K562 (cell line): ENCODE results near the gene SLC38A10. TPM values are rescaled to one million over a fixed set of nuclear protein-coding genes. Genes with fewer than 3 reads are reported as not detected.

Experiments used
- BACH1 ChIP-seq: fragments of 200-800 bp; sonication (Bioruptor generic); IDR thresholded peaks from 2 replicates; pipeline ENCODE4 v1.6.1; 2016; ENCODE audit warnings: missing genetic modification characterization, missing compliant biosample characterization
- CREB1 ChIP-seq, 2 experiments: sonication (generic) in 1 of 2; formaldehyde crosslinking in 1 of 2; IDR thresholded peaks; 2 replicates each; pipeline versions ENCODE4 v1.6.1 to v1.8.0; 2012 to 2022; ENCODE audit warnings: inconsistent platforms in 1 of 2, mild to moderate bottlenecking in 1 of 2, missing genetic modification reagents in 1 of 2, moderate library complexity in 1 of 2
- EGR1 ChIP-seq: fragments of 450-650 bp; conservative IDR thresholded peaks from 2 replicates; pipeline ENCODE4 v1.6.1; 2017; ENCODE audit warnings: mild to moderate bottlenecking
- ELF1 ChIP-seq: fragments of 200-800 bp; sonication (Bioruptor generic); IDR thresholded peaks from 2 replicates; pipeline ENCODE4 v1.6.1; 2016; ENCODE audit warnings: missing genetic modification characterization, missing compliant biosample characterization
- ETV1 ChIP-seq: fragments of 450-650 bp; conservative IDR thresholded peaks from 2 replicates; pipeline ENCODE4 v1.6.1; 2016; ENCODE audit warnings: missing genetic modification characterization, control low read depth, low read depth, missing compliant biosample characterization
- EWSR1 ChIP-seq: fragments of 450-650 bp; IDR thresholded peaks from 2 replicates; pipeline ENCODE4 v1.6.1; 2018; ENCODE audit warnings: borderline replicate concordance, mild to moderate bottlenecking, low read depth, moderate library complexity; ENCODE audit not compliant: partially characterized antibody
- FUS ChIP-seq: fragments of 200-400 bp; formaldehyde crosslinking; optimal IDR thresholded peaks from 2 replicates; pipeline ENCODE3; 2017; ENCODE audit warnings: low read depth, low read length
- GTF2F1 ChIP-seq: IDR thresholded peaks from 2 replicates; pipeline ENCODE4 v1.6.1; 2011; ENCODE audit warnings: low read depth, low read length, improper control_type of control experiment
- KLF6 ChIP-seq: fragments of 250-450 bp; sonication (Bioruptor Pico); IDR thresholded peaks from 2 replicates; pipeline ENCODE4 v1.4.0; 2020; ENCODE audit warnings: mild to moderate bottlenecking, moderate library complexity, borderline replicate concordance
- MAFK ChIP-seq: IDR thresholded peaks from 2 replicates; pipeline ENCODE4 v1.6.1; 2011; ENCODE audit warnings: low read length, improper control_type of control experiment
- SIX5 ChIP-seq, 2 experiments: IDR thresholded peaks; 2 replicates each; pipeline ENCODE4 v1.6.1; 2011; ENCODE audit warnings: low read length in 2 of 2, borderline replicate concordance in 1 of 2, low read depth in 1 of 2, mild to moderate bottlenecking in 1 of 2, moderate library complexity in 1 of 2; ENCODE audit not compliant: insufficient read depth in 1 of 2
- TOE1 ChIP-seq, 2 experiments: fragments of 450-650 bp in 1 of 2; sonication (generic) in 1 of 2; formaldehyde crosslinking in 1 of 2; IDR thresholded peaks; 2 replicates each; pipeline versions ENCODE4 v1.7.1 to v1.8.0; 2016 to 2022; ENCODE audit warnings: borderline replicate concordance in 2 of 2, mild to moderate bottlenecking in 2 of 2, antibody characterized with exemption in 1 of 2, inconsistent platforms in 1 of 2, low read depth in 1 of 2, missing genetic modification reagents in 1 of 2, moderate library complexity in 1 of 2
- U2AF2 ChIP-seq: fragments of 200-400 bp; formaldehyde crosslinking; optimal IDR thresholded peaks from 2 replicates; pipeline ENCODE3; 2017; ENCODE audit warnings: low read depth, mild to moderate bottlenecking, low read length
- ZNF121 ChIP-seq: sonication (generic); formaldehyde crosslinking; conservative IDR thresholded peaks from 2 replicates; pipeline ENCODE4 v1.8.0; 2022; ENCODE audit warnings: missing genetic modification reagents
- ZNF766 ChIP-seq: fragments of 200-800 bp; sonication (Bioruptor generic); conservative IDR thresholded peaks from 2 replicates; pipeline ENCODE4 v1.6.1; 2016; ENCODE audit warnings: missing genetic modification characterization, missing compliant biosample characterization
- ZNF77 ChIP-seq: fragments of 250-450 bp; sonication (Bioruptor Pico); IDR thresholded peaks from 2 replicates; pipeline ENCODE4 v1.5.0; 2020
- ZNF785 ChIP-seq: fragments of 250-450 bp; sonication (Bioruptor Pico); IDR thresholded peaks from 2 replicates; pipeline ENCODE4 v1.4.0; 2020; ENCODE audit warnings: mild to moderate bottlenecking
- polyA plus RNA-seq, 8 experiments: library from polyadenylated mRNA; depleted of rRNA in 4 of 8; stranded (reverse) in 5 of 8; unstranded in 3 of 8; fragments of >200 nt; fragmentation: Nextera tagmentation in 2 of 8; fragmentation: Illumina TruSeq in 1 of 8; extraction: Ambion mirVana in 2 of 8; extraction: Trizol in 1 of 8; gene quantifications; 2 replicates each; pipeline versions ENCODE4 v1.2.1 to v1.2.3, GENCODE V29; 2011 to 2014; ENCODE audit warnings: inconsistent platforms in 1 of 8, missing spikeins in 1 of 8
- total RNA-seq, 7 experiments: library from RNA; depleted of rRNA in 6 of 7; stranded (reverse); fragments of >200 nt in 6 of 7; fragmentation: Illumina TruSeq in 2 of 7; extraction: Trizol in 2 of 7; gene quantifications; 2 replicates each; pipeline versions ENCODE4 v1.2.1 to v1.2.3, GENCODE V29; 2011 to 2021; ENCODE audit warnings: low replicate concordance in 1 of 7
- TF ChIP-seq, protein P1 (sequence below): fragments of 450-650 bp; IDR thresholded peaks from 2 replicates; pipeline ENCODE4 v1.6.1; 2014; ENCODE audit warnings: low read depth, mild to moderate bottlenecking, moderate library complexity, borderline replicate concordance
- TF ChIP-seq, protein P2 (sequence below): IDR thresholded peaks from 3 replicates; pipeline ENCODE4 v1.6.1; 2011; ENCODE audit warnings: borderline replicate concordance, mild to moderate bottlenecking; ENCODE audit not compliant: insufficient read length, insufficient read depth
- TF ChIP-seq, protein P3 (sequence below), 2 experiments: IDR thresholded peaks; 2 replicates each; pipeline ENCODE4 v1.6.1; 2012; ENCODE audit warnings: improper control_type of control experiment in 2 of 2, low read depth in 2 of 2, low read length in 2 of 2, borderline replicate concordance in 1 of 2
- TF ChIP-seq, protein P4 (sequence below): sonication (generic); formaldehyde crosslinking; IDR thresholded peaks from 2 replicates; pipeline ENCODE4 v1.8.0; 2022; ENCODE audit warnings: mild to moderate bottlenecking, missing genetic modification reagents

SLC38A10 gene
- total and polyA plus RNA-seq, 9 of the 15 experiments (the other 6 are each of a cell fraction or from before 2014, with no cell fraction given) = 0.45 to 54.2 (median 13.8) TPM

DNA sequence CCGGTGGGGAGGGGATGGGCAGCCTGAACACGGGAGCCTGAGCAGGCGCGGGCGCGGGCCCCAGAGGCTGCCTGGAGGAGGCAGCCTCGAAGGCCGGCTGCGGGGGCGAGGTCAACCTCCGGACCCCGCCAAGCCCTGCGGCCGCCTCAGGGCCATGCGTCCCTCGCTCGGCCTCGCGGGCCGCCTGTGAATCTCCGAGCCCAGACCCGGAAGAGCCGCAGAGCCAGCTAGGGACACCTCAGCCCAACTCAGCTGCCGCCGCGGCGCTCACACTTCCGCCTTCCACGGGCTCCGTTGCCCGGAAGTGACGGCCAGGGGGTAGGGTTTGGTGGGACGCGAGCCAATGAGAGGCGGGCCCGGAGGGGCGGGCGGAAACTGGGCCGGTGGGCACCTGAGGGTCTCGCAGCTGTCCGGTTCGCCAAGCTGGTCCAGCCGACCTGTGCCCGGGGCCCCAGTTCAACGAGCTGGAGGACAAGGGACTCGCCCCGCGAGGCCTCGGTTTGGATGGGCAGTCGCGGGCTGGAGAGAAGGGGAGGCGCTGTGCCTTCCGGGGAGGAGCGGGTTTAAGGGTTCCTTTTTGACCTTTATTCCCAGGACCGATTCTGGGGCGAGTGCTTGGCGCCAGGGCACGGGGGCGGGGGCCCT lies at the start of gene SLC38A10 (continued):
- TF ChIP-seq, protein P1, sequence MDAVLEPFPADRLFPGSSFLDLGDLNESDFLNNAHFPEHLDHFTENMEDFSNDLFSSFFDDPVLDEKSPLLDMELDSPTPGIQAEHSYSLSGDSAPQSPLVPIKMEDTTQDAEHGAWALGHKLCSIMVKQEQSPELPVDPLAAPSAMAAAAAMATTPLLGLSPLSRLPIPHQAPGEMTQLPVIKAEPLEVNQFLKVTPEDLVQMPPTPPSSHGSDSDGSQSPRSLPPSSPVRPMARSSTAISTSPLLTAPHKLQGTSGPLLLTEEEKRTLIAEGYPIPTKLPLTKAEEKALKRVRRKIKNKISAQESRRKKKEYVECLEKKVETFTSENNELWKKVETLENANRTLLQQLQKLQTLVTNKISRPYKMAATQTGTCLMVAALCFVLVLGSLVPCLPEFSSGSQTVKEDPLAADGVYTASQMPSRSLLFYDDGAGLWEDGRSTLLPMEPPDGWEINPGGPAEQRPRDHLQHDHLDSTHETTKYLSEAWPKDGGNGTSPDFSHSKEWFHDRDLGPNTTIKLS = peak; percentile 41; the same call in 1 of the 2 replicates
- TF ChIP-seq ETV1 (tag) = peak; percentile 84
- no peak for TF ChIP-seq EWSR1
- no peak for TF ChIP-seq MAFK
- peak; percentile 75 for TF ChIP-seq CREB1 (IDR thresholded peaks at IDR 0.05)
- peak; percentile 86 for TF ChIP-seq CREB1 (CRISPR knock-in tag; IDR thresholded peaks at IDR 0.05)
- TF ChIP-seq, protein P2, sequence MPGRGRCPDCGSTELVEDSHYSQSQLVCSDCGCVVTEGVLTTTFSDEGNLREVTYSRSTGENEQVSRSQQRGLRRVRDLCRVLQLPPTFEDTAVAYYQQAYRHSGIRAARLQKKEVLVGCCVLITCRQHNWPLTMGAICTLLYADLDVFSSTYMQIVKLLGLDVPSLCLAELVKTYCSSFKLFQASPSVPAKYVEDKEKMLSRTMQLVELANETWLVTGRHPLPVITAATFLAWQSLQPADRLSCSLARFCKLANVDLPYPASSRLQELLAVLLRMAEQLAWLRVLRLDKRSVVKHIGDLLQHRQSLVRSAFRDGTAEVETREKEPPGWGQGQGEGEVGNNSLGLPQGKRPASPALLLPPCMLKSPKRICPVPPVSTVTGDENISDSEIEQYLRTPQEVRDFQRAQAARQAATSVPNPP = no peak
- TF ChIP-seq GTF2F1 = peak; percentile 49; the same call in 1 of the 2 replicates
- TF ChIP-seq SIX5 (IDR thresholded peaks at IDR 0.05; ENCODE audit: borderline replicate concordance in 1 of 2, insufficient read depth in 1 of 2, low read depth in 1 of 2, low read length in 2 of 2) = no peak
- TF ChIP-seq, protein P3, sequence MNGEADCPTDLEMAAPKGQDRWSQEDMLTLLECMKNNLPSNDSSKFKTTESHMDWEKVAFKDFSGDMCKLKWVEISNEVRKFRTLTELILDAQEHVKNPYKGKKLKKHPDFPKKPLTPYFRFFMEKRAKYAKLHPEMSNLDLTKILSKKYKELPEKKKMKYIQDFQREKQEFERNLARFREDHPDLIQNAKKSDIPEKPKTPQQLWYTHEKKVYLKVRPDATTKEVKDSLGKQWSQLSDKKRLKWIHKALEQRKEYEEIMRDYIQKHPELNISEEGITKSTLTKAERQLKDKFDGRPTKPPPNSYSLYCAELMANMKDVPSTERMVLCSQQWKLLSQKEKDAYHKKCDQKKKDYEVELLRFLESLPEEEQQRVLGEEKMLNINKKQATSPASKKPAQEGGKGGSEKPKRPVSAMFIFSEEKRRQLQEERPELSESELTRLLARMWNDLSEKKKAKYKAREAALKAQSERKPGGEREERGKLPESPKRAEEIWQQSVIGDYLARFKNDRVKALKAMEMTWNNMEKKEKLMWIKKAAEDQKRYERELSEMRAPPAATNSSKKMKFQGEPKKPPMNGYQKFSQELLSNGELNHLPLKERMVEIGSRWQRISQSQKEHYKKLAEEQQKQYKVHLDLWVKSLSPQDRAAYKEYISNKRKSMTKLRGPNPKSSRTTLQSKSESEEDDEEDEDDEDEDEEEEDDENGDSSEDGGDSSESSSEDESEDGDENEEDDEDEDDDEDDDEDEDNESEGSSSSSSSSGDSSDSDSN (IDR thresholded peaks at IDR 0.05; ENCODE audit: borderline replicate concordance in 1 of 2, low read depth in 2 of 2, low read length in 2 of 2) = peak; percentile 69 to 76; a peak in 1 of 4 replicates
- 0 out of 2 replicates have a peak, but pooled peaks have one; percentile 47 for TF ChIP-seq TOE1 (IDR thresholded peaks at IDR 0.05; ENCODE audit: borderline replicate concordance)
- TF ChIP-seq TOE1 (CRISPR knock-in tag; IDR thresholded peaks at IDR 0.05; ENCODE audit: borderline replicate concordance, low read depth) = no peak
- TF ChIP-seq ZNF77 = no peak
- peak; percentile 99 for TF ChIP-seq ELF1 (tag)
- TF ChIP-seq ZNF121 = no peak
- no peak for TF ChIP-seq BACH1 (tag)
- TF ChIP-seq KLF6 = no peak
- TF ChIP-seq FUS = peak; percentile 46
- no peak; the same call in 1 of the 2 replicates for TF ChIP-seq EGR1
- TF ChIP-seq, protein P4, sequence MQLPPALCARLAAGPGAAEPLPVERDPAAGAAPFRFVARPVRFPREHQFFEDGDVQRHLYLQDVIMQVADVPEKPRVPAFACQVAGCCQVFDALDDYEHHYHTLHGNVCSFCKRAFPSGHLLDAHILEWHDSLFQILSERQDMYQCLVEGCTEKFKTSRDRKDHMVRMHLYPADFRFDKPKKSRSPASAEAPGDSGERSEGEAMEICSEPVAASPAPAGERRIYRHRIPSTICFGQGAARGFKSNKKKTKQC (CRISPR knock-in tag) = peak; percentile 42; the same call in 1 of the 2 replicates
- TF ChIP-seq ZNF766 = no peak
- no peak for TF ChIP-seq U2AF2
- no peak for TF ChIP-seq ZNF785 (CRISPR knock-in tag)
